GM20000 (cell line): ENCODE results near the gene CACNA1B.

Experiments
- DNase-seq: peaks from one replicate; pipeline ENCODE4 v3.0.0; 2012; ENCODE audit warnings: low spot score
- CTCF ChIP-seq: IDR thresholded peaks from 2 replicates; pipeline ENCODE4 v1.5.1; 2012; ENCODE audit warnings: mild to moderate bottlenecking, control low read depth; ENCODE audit errors: extremely low read depth, missing control alignments

The CACNA1B gene

GRCh38 chr9:138048184-138048583, 170.6 kb downstream of the CACNA1B start:
- no peak for DNase-seq
- TF ChIP-seq CTCF: no peak

GRCh38 chr9:138049085-138049778, 171.7 kb downstream of the CACNA1B start:
- no peak for DNase-seq
- no peak for TF ChIP-seq CTCF

GRCh38 chr9:138049779-138050471, 172.3 kb downstream of the CACNA1B start:
- no peak for DNase-seq

GRCh38 chr9:138050472-138051330, 173.1 kb downstream of the CACNA1B start:
- TF ChIP-seq CTCF: no peak
- no peak for DNase-seq

More at GRCh38 chr9:138049779-138050471, 172.3 kb downstream of the CACNA1B start:
- no peak for TF ChIP-seq CTCF

GRCh38 chr9:138051586-138052321, 174.2 kb downstream of the CACNA1B start:
- no peak for DNase-seq
- TF ChIP-seq CTCF: no peak

- no peak for DNase-seq
- no peak for TF ChIP-seq CTCF
Observed at GRCh38 chr9:138052322-138052615, 174.7 kb downstream of the CACNA1B start.
